ENCODE results near the gene KRT20. TPM values are rescaled to one million over a fixed set of nuclear protein-coding genes. Genes with fewer than 3 reads are reported as not detected.
A peak's percentile ranks its signal among the peaks of the same experiment; 100 is the strongest.

KRT20 gene
- total and polyA plus RNA-seq, 2 donors (not counting 3 experiments of a cell fraction or from before 2014, with no cell fraction given) = not detected

DNA sequence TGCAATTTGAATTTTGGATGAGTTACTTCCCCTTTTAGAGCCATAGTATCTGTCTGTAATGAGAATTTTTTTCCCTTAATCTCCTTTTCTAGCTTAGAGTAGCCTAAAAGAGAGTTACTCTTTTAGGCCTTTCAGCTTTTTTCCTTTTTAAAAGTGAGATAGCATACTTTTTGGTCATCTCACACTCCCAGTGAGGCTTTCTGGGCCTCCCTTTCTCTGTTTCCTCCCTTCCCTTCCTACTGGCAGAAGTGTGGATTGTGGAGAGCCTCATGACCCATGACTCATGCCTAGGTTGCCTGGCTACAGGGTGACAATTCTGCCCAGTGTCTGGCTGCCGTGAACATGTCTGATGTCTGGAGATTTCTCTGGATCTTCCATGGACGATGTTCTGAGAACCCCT, 37.2 kb upstream of the KRT20 start:
- Histone ChIP-seq H3K36me3 (ENCODE audit: control insufficient read depth in 2 of 2, extremely low read depth in 1 of 2, insufficient read depth in 2 of 2, low read length in 2 of 2) (no peaks in the 10 kb centered on the region), H3K9me3 (replicated peaks; ENCODE audit: control insufficient read depth, insufficient read depth, low read length) (no peaks in the 10 kb centered on the region), H4K20me1 (replicated peaks; ENCODE audit: control insufficient read depth, extremely low read depth, insufficient read depth, low read length) (no peaks in the 10 kb centered on the region), H3K4me2 (ENCODE audit: insufficient read depth, low read length) (no peak overlapping the region), H3K9me1 (replicated peaks; ENCODE audit: control insufficient read depth, extremely low read depth, insufficient read depth, low read length) (no peaks in the 10 kb centered on the region), H2AFZ (ENCODE audit: low read depth, low read length) (peak overlapping the region; percentile 74), H3K9ac (replicated peaks; ENCODE audit: extremely low read depth, insufficient read depth, low read length) (no peak overlapping the region), H3K27me3 (ENCODE audit: control insufficient read depth in 2 of 2, insufficient read depth in 2 of 2, low read length in 2 of 2) (peaks cover 3 to 10% of the 10 kb centered on the region in 2 experiments), H3K27ac (ENCODE audit: insufficient read depth, low read depth, low read length) (peak overlapping the region; percentile 18), H3K4me1 (ENCODE audit: control insufficient read depth, extremely low read depth, insufficient read depth, low read length) (peaks cover 4% of the 10 kb centered on the region), H3K79me2 (ENCODE audit: control insufficient read depth, insufficient read depth, low read length) (no peaks in the 10 kb centered on the region), H3K4me3 (replicated peaks in 1 of 3; ENCODE audit: insufficient read depth in 1 of 3, low read depth in 1 of 3, low read length in 3 of 3) (no peak overlapping the region)
- POLR2A ChIA-PET = no interaction called here
- no peak for TF ChIP-seq POLR2AphosphoS5 (IDR thresholded peaks at IDR 0.05; ENCODE audit: insufficient read depth, low read depth, low read length)
- TF ChIP-seq JUN (IDR thresholded peaks at IDR 0.05; ENCODE audit: borderline replicate concordance, insufficient read depth, insufficient read length, low read depth) = peak; percentile 78
- TF ChIP-seq EZH2 (IDR thresholded peaks at IDR 0.05; ENCODE audit: borderline replicate concordance, low read depth, low read length, severe bottlenecking) = no peak
- TF ChIP-seq FOS (IDR thresholded peaks at IDR 0.05; ENCODE audit: borderline replicate concordance, insufficient read depth, low read length) = peak; percentile 79
- TF ChIP-seq MYC (IDR thresholded peaks at IDR 0.05; ENCODE audit: low read depth, low read length) = no peak
- no peak for TF ChIP-seq GATA2 (IDR thresholded peaks at IDR 0.05; ENCODE audit: insufficient read depth, insufficient read length, low read depth, low read length)
- TF ChIP-seq, protein P1, sequence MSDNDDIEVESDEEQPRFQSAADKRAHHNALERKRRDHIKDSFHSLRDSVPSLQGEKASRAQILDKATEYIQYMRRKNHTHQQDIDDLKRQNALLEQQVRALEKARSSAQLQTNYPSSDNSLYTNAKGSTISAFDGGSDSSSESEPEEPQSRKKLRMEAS (IDR thresholded peaks at IDR 0.05; ENCODE audit: insufficient read depth, insufficient read length) = no peak
- no peak for TF ChIP-seq POLR2A (IDR thresholded peaks at IDR 0.05; ENCODE audit: low read depth, low read length)
- dilution Hi-C loops (cut with MboI; ENCODE audit: extremely low pct_ligation_motif_present, low sequenced_read_pairs) (no loop called here), intact Hi-C loops (cut with micrococcal nuclease) (no loop called here)
- BruUV-seq (replicated peaks) = no TSS peak
- DNase-seq (ENCODE audit: low read depth, low spot score) = peak; percentile 75
- CTCF ChIA-PET = interaction anchor here (0.7 to 1.3 kb wide), 2 partner anchors 10 to 740 kb away, joined by 3 read pairs; no protein-coding TSS in a partner anchor
- peak; percentile 88 for FAIRE-seq

DNA sequence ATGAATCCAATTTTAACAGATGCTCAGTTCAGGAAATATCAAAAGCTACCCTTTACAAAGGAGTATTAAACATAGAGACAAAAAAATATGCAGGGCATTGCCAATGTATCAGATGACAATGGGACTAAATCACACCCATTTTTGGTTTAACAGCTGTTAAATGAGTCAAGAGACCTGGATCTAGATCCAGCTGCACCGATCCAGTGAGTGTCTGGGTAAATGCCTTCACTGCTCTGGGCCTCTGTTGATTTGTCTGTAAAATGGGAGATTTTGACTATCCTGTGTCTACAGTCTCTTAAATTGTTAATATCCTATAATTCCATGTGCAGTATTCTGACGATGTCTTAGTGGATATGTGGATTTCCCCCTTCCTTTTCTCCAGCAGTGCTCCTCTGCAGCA, 36.0 kb upstream of the KRT20 start:
- H3K9me1 ChIP-seq (replicated peaks; ENCODE audit: control insufficient read depth, extremely low read depth, insufficient read depth, low read length) = no peaks in the 10 kb centered on the region
- ChIA-PET CTCF (interaction anchor here (0.7 kb wide), 1 partner anchor 11 kb away, joined by 3 read pairs; no protein-coding TSS in a partner anchor), POLR2A (no interaction called here)
- no TSS peak for BruUV-seq (replicated peaks)
- DNase-seq (ENCODE audit: low read depth, low spot score) (no peak), FAIRE-seq (no peak)
- no peaks in the 10 kb centered on the region for H3K79me2 ChIP-seq (ENCODE audit: control insufficient read depth, insufficient read depth, low read length)
- dilution Hi-C loops (cut with MboI; ENCODE audit: extremely low pct_ligation_motif_present, low sequenced_read_pairs) (no loop called here), intact Hi-C loops (cut with micrococcal nuclease) (no loop called here)
- H3K36me3 ChIP-seq (ENCODE audit: control insufficient read depth in 2 of 2, extremely low read depth in 1 of 2, insufficient read depth in 2 of 2, low read length in 2 of 2) = no peaks in the 10 kb centered on the region
- no peak overlapping the region for H3K9ac ChIP-seq (replicated peaks; ENCODE audit: extremely low read depth, insufficient read depth, low read length)
- H4K20me1 ChIP-seq (replicated peaks; ENCODE audit: control insufficient read depth, extremely low read depth, insufficient read depth, low read length) = no peaks in the 10 kb centered on the region
- H3K4me1 ChIP-seq (ENCODE audit: control insufficient read depth, extremely low read depth, insufficient read depth, low read length) = peaks cover 4% of the 10 kb centered on the region
- no peak overlapping the region for H3K4me3 ChIP-seq (replicated peaks in 1 of 3; ENCODE audit: insufficient read depth in 1 of 3, low read depth in 1 of 3, low read length in 3 of 3)
- peaks cover 3 to 7% of the 10 kb centered on the region in 2 experiments for H3K27me3 ChIP-seq (ENCODE audit: control insufficient read depth in 2 of 2, insufficient read depth in 2 of 2, low read length in 2 of 2)
- no peaks in the 10 kb centered on the region for H3K9me3 ChIP-seq (replicated peaks; ENCODE audit: control insufficient read depth, insufficient read depth, low read length)
- no peak for TF ChIP-seq GATA2 (IDR thresholded peaks at IDR 0.05; ENCODE audit: insufficient read depth, insufficient read length, low read depth, low read length)
- TF ChIP-seq, protein P1 (IDR thresholded peaks at IDR 0.05; ENCODE audit: insufficient read depth, insufficient read length) = no peak
- no peak for TF ChIP-seq EZH2 (IDR thresholded peaks at IDR 0.05; ENCODE audit: borderline replicate concordance, low read depth, low read length, severe bottlenecking)
- TF ChIP-seq MYC (IDR thresholded peaks at IDR 0.05; ENCODE audit: low read depth, low read length) = no peak
- no peak for TF ChIP-seq FOS (IDR thresholded peaks at IDR 0.05; ENCODE audit: borderline replicate concordance, insufficient read depth, low read length)
- TF ChIP-seq POLR2A (IDR thresholded peaks at IDR 0.05; ENCODE audit: low read depth, low read length) = no peak
- TF ChIP-seq JUN (IDR thresholded peaks at IDR 0.05; ENCODE audit: borderline replicate concordance, insufficient read depth, insufficient read length, low read depth) = no peak
- no peak for TF ChIP-seq CTCF (IDR thresholded peaks at IDR 0.05; ENCODE audit: extremely low read depth in 1 of 2, insufficient read depth in 1 of 2, low read depth in 1 of 2, low read length in 2 of 2)
- no peak for TF ChIP-seq POLR2AphosphoS5 (IDR thresholded peaks at IDR 0.05; ENCODE audit: insufficient read depth, low read depth, low read length)
- no peak overlapping the region for H3K27ac ChIP-seq (ENCODE audit: insufficient read depth, low read depth, low read length)
- no peak overlapping the region for H2AFZ ChIP-seq (ENCODE audit: low read depth, low read length)
- no peak overlapping the region for H3K4me2 ChIP-seq (ENCODE audit: insufficient read depth, low read length)

Measured in endothelial cell of umbilical vein (primary cell).